Spleen (tissue), 11 donors: ENCODE data around the gene NPPC. TPM values are rescaled to one million over a fixed set of nuclear protein-coding genes. Genes with fewer than 3 reads are reported as not detected.
"Not testable (repeated sequence)": the region's sequence is repeated elsewhere in the genome, so short reads cannot be mapped to it uniquely, and the experiment has no call there.

ENCODE experiments used
- DNase-seq: peaks from one replicate; pipeline ENCODE4 v3.0.0-alpha.2; 2020
- H3K27ac ChIP-seq, 8 donors: fragments of 200-600 bp; sonication (generic) in 7 of 8; 1 replicate in 4 of 8; 2 replicates in 4 of 8; pipeline versions ENCODE4 v1.5.0 to v1.8.0; 2016 to 2021; ENCODE audit warnings: inconsistent platforms in 4 of 8, mild to moderate bottlenecking in 4 of 8, moderate library complexity in 1 of 8
- H3K27me3 ChIP-seq, 7 donors: fragments of 200-600 bp; sonication (generic) in 6 of 7; replicated peaks in 1 of 7; 1 replicate in 4 of 7; 2 replicates in 3 of 7; pipeline versions ENCODE4 v1.5.0 to v1.8.0; 2016 to 2021; ENCODE audit warnings: inconsistent platforms in 3 of 7, mild to moderate bottlenecking in 1 of 7
- H3K36me3 ChIP-seq, 6 donors: fragments of 200-600 bp; sonication (generic) in 5 of 6; 1 replicate in 4 of 6; 2 replicates in 2 of 6; pipeline versions ENCODE4 v1.5.0 to v1.8.0; 2016 to 2021; ENCODE audit warnings: inconsistent platforms in 2 of 6
- H3K4me1 ChIP-seq, 6 donors: fragments of 200-600 bp; sonication (generic) in 5 of 6; 1 replicate in 3 of 6; 2 replicates in 3 of 6; pipeline versions ENCODE4 v1.5.0 to v1.8.0; 2016 to 2021; ENCODE audit warnings: inconsistent platforms in 3 of 6
- H3K4me3 ChIP-seq, 8 donors: fragments of 200-600 bp; sonication (generic) in 7 of 8; 1 replicate in 4 of 8; 2 replicates in 4 of 8; pipeline versions ENCODE4 v1.5.0 to v1.8.0; 2016 to 2021; ENCODE audit warnings: inconsistent platforms in 4 of 8, mild to moderate bottlenecking in 4 of 8, moderate library complexity in 2 of 8
- H3K9me3 ChIP-seq, 8 donors: fragments of 200-600 bp; sonication (generic) in 7 of 8; 1 replicate in 4 of 8; 2 replicates in 4 of 8; pipeline versions ENCODE4 v1.5.0 to v1.8.0; 2016 to 2021; ENCODE audit warnings: inconsistent platforms in 4 of 8
- POLR2A ChIP-seq, 3 donors: fragments of 450-650 bp; IDR thresholded peaks; one replicate each; pipeline ENCODE4 v1.5.1; 2017; ENCODE audit warnings: antibody characterized with exemption in 3 of 3, mild to moderate bottlenecking in 1 of 3
- POLR2AphosphoS5 ChIP-seq, 3 donors: sonication (generic); formaldehyde crosslinking; IDR thresholded peaks; one replicate each; pipeline ENCODE4 v1.5.1; 2017; ENCODE audit warnings: antibody characterized with exemption in 3 of 3
- WGBS, 5 donors: extraction: QIAGEN DNeasy Blood & Tissue Kit in 3 of 5; methylation state at CpG; one replicate each; pipeline versions ENCODE4 v1.1.5 to v1.1.7; 2013 to 2018; 5-methylcytosine and 5-hydroxymethylcytosine counted together
- intact Hi-C: fragments of 100-400 bp; cut with DNase I; formaldehyde crosslinking; loops from one replicate; pipeline ENCODE4 v1.15.0; 2023; ENCODE audit warnings: low total_unique reads
- polyA plus RNA-seq, 3 donors: library from polyadenylated mRNA; stranded (reverse); fragments of 200-250 nt; gene quantifications; one replicate each; pipeline ENCODE4 v1.2.1, GENCODE V29; 2013
- total RNA-seq, 7 donors: library from RNA; depleted of rRNA in 3 of 7; stranded (reverse); fragments of >200 nt in 3 of 7; fragmentation: NEBNext Ultra II Directional in 4 of 7; extraction: Animal tissue kit (Norgen Biotek cat#: 25700) in 4 of 7; gene quantifications; one replicate each; pipeline versions ENCODE4 v1.1.0 to v1.2.1, GENCODE V29; 2016 to 2021
- TF ChIP-seq, protein P1 (sequence below), 11 experiments: fragments of 200-600 bp in 7 of 11; fragments of 450-650 bp in 4 of 11; sonication (generic) in 4 of 11; IDR thresholded peaks in 8 of 11; conservative IDR thresholded peaks in 3 of 11; 1 replicate in 7 of 11; 2 replicates in 4 of 11; pipeline versions ENCODE4 v1.4.0 to v1.8.0; 2016 to 2021; ENCODE audit warnings: antibody characterized with exemption in 11 of 11, inconsistent platforms in 4 of 11, mild to moderate bottlenecking in 1 of 11
- donor health status: healthy with polysubstance abuse.
- donor health status: DM: no; HTN: no; CAD: no; lungs with moderate emphysema.
- donor health status: DM: no; HTN: no; CAD: no.
- donor health status: Bipolar disorder and iron deficiency.
- donor health status: healthy.
- donor health status: DM: no; HTN: no; CAD: no.
- donor health status: DM: yes; HTN: yes; CAD: no.

The NPPC gene
- total and polyA plus RNA-seq, 10 donors = 0.10 to 2.2 (median 0.84) TPM; not detected in 6

DNA sequence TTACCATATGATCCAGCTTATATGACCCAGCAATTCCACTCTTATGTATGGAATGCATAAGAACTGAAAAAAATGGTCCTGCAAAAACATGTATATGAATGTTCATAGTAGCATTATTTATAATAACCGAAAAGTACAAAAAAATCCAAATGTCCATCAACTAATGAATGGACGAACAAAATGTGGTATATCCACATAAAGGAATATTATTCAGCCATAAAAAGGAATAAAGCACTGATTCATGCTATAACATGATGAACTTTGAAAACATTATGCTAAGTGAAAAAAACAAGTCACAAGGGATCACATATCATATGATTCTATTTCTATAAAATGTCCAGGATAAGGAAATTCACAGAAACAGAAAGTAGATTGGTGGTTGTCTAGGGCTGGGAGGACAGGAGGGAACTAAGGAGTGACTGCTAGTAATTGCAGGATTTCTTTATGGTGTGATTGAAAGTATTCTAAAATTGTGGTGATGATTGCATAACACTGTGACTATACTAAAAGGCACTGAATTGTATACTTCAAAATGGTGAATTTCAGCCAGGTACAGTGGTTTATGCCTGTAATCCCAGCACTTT is 25.3 kb upstream of the NPPC start:
- peaks cover 0 to 13% (median 0%) of the 10 kb centered on the region in 7 donors for H3K27me3 ChIP-seq
- intact Hi-C loops = no loop called here
- H3K27ac ChIP-seq = no peak overlapping the region
- TF ChIP-seq POLR2A (IDR thresholded peaks at IDR 0.05) (no peak), POLR2AphosphoS5 (IDR thresholded peaks at IDR 0.05) (no peak)
- TF ChIP-seq, protein P1, sequence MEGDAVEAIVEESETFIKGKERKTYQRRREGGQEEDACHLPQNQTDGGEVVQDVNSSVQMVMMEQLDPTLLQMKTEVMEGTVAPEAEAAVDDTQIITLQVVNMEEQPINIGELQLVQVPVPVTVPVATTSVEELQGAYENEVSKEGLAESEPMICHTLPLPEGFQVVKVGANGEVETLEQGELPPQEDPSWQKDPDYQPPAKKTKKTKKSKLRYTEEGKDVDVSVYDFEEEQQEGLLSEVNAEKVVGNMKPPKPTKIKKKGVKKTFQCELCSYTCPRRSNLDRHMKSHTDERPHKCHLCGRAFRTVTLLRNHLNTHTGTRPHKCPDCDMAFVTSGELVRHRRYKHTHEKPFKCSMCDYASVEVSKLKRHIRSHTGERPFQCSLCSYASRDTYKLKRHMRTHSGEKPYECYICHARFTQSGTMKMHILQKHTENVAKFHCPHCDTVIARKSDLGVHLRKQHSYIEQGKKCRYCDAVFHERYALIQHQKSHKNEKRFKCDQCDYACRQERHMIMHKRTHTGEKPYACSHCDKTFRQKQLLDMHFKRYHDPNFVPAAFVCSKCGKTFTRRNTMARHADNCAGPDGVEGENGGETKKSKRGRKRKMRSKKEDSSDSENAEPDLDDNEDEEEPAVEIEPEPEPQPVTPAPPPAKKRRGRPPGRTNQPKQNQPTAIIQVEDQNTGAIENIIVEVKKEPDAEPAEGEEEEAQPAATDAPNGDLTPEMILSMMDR (IDR thresholded peaks at IDR 0.05 in 8 of 11, conservative IDR thresholded peaks at IDR 0.05 in 3 of 11) = no peak
- DNase-seq = no peak
- 87 to 97% (median 94%) methylated on average over 2 of the region's 2 CpGs for WGBS, 5 donors
- no peak overlapping the region for H3K4me3 ChIP-seq
- H3K9me3 ChIP-seq = peaks cover 0 to 8% (median 2%) of the 10 kb centered on the region in 8 donors
- H3K36me3 ChIP-seq = no peaks in the 10 kb centered on the region
- H3K4me1 ChIP-seq = no peaks in the 10 kb centered on the region

DNA sequence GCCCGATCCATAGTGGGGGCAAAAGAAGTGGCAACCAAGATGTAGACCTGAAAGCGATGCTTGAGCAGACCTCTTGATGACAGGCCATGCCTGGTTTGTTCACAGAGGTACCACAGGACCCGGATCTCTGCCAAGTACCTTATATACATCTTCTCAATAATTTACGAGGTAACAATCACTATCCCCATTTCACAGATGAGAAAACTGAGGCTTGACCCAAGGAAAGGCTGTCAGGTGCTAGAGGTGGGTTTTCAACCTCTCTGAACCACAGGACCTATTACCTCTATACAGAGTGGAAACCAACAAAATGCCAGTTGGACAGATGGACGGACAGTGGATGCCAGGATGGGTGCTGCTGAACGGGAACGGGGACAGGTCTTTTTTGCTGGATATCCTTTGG is 21.5 kb upstream of the NPPC start:
- DNase-seq = no peak
- WGBS, 5 donors = 88 to 95% (median 92%) methylated on average over 7 of the region's 7 CpGs
- Histone ChIP-seq H3K9me3 (peaks cover 0 to 8% (median 2%) of the 10 kb centered on the region in 8 donors), H3K36me3 (no peaks in the 10 kb centered on the region), H3K4me3 (no peak overlapping the region), H3K27me3 (peaks cover 0 to 7% (median 0%) of the 10 kb centered on the region in 7 donors), H3K4me1 (no peaks in the 10 kb centered on the region), H3K27ac (no peak overlapping the region)
- intact Hi-C loops = no loop called here
- TF ChIP-seq, protein P1 (IDR thresholded peaks at IDR 0.05 in 8 of 11, conservative IDR thresholded peaks at IDR 0.05 in 3 of 11) = no peak
- no peak for TF ChIP-seq POLR2A (IDR thresholded peaks at IDR 0.05)
- TF ChIP-seq POLR2AphosphoS5 (IDR thresholded peaks at IDR 0.05) = no peak

DNA sequence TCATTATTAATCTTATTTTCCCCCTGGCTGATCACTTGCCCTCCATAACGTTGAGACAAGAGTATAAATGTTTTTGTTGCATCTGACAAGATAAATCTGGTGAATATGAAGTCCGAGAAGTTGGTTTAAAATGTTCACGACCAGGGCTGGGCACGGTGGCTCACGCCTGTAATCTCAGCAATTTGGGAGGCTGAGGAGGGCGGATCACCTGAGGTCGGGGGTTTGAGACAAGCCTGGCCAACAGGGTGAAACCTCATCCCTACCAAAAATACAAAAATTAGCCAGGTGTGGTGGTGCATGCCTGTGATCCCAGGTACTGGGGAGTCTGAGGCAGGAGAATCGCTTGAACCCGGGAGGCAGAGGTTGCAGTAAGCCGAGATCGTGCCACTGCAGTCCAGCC is 20.9 kb upstream of the NPPC start:
- H3K27me3 ChIP-seq, H3K36me3 ChIP-seq, H3K9me3 ChIP-seq, DNase-seq, H3K27ac ChIP-seq, intact Hi-C loops, H3K4me1 ChIP-seq, H3K4me3 ChIP-seq: not testable (repeated sequence)
- WGBS, 5 donors = 82 to 93% (median 87%) methylated on average over 11 of the region's 11 CpGs

DNA sequence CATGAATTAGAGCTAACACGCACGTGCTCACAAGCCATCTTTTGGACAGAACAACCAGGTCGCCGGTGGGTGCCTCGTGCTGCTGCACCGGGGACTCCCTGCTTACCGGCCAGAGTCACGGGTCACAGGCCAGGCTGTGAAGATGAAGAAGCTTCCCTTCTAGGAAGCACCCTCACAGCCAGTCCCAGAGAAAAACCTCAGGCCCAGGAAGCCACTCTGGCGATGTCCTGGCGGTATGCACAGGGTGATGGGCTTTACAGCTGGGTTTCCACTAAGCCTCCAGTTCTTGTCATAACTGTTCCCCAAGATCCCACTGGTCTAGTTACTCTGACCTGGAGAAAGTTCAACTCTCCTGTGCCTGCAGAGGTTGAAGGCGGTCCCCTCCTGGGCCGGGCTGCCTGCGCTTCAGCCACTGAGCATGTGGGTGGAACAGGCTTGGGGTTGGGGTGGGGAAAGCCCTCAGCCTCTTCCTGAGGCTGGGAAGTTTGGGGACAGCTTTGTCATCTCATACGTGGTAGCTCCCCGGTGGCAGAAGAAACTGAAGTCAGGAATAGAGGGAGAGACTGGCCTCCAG is 20.1 kb upstream of the NPPC start:
- Histone ChIP-seq H3K4me3 (no peak overlapping the region), H3K9me3 (peaks cover 0 to 2% (median under 1%) of the 10 kb centered on the region in 8 donors), H3K36me3 (no peaks in the 10 kb centered on the region), H3K27ac (no peak overlapping the region), H3K27me3 (peaks cover 0 to 7% (median 0%) of the 10 kb centered on the region in 7 donors), H3K4me1 (no peaks in the 10 kb centered on the region)
- no peak for TF ChIP-seq POLR2A (IDR thresholded peaks at IDR 0.05)
- TF ChIP-seq, protein P1 (IDR thresholded peaks at IDR 0.05 in 8 of 11, conservative IDR thresholded peaks at IDR 0.05 in 3 of 11) = no peak
- TF ChIP-seq POLR2AphosphoS5 (IDR thresholded peaks at IDR 0.05) = no peak
- 86 to 91% (median 88%) methylated on average over 13 to 15 of the region's 15 CpGs for WGBS, 5 donors
- intact Hi-C loops = no loop called here
- DNase-seq = no peak
